Astrocyte (in vitro differentiated cells and primary cell): ENCODE data around the gene CFAP74. TPM values are rescaled to one million over a fixed set of nuclear protein-coding genes. Genes with fewer than 3 reads are reported as not detected.

Experiments
- DNase-seq: peaks from one replicate; pipeline ENCODE4 v3.0.0-alpha.2; 2010; ENCODE audit warnings: low read depth
- FAIRE-seq: peaks from 2 replicates; lab custom pipeline; 2011; peaks lifted over from hg19 to GRCh38; lab: Jason Lieb, UNC
- H2AFZ ChIP-seq: 2 replicates; pipeline ENCODE4 v1.6.0; 2012; ENCODE audit warnings: low read depth, low read length, inconsistent platforms
- H3K27ac ChIP-seq: 2 replicates; pipeline ENCODE4 v1.5.1; 2011; ENCODE audit warnings: low read depth, low read length, inconsistent platforms
- H3K27me3 ChIP-seq: 2 replicates; pipeline ENCODE4 v1.6.0; 2011; ENCODE audit warnings: low read length, inconsistent platforms; ENCODE audit not compliant: insufficient read depth
- H3K36me3 ChIP-seq: 2 replicates; pipeline ENCODE4 v1.5.1; 2011; ENCODE audit warnings: low read length, inconsistent platforms; ENCODE audit not compliant: insufficient read depth
- H3K4me1 ChIP-seq: 2 replicates; pipeline ENCODE4 v1.5.1; 2011; ENCODE audit warnings: low read length, inconsistent platforms; ENCODE audit not compliant: insufficient read depth
- H3K4me2 ChIP-seq: 2 replicates; pipeline ENCODE4 v1.6.0; 2012; ENCODE audit warnings: low read length, inconsistent platforms
- H3K4me3 ChIP-seq: 2 replicates; pipeline ENCODE4 v1.5.1; 2011; ENCODE audit warnings: low read depth, mild to moderate bottlenecking, low read length, inconsistent platforms; ENCODE audit not compliant: insufficient read depth
- H3K79me2 ChIP-seq: 2 replicates; pipeline ENCODE4 v1.6.0; 2012; ENCODE audit warnings: mild to moderate bottlenecking, low read length, inconsistent platforms; ENCODE audit not compliant: insufficient read depth
- H3K9ac ChIP-seq: 2 replicates; pipeline ENCODE4 v1.6.0; 2012; ENCODE audit warnings: mild to moderate bottlenecking, low read length, inconsistent platforms
- H3K9me3 ChIP-seq: 2 replicates; pipeline ENCODE4 v1.5.1; 2012; ENCODE audit warnings: low read depth, mild to moderate bottlenecking, low read length, inconsistent platforms; ENCODE audit not compliant: insufficient read depth
- H4K20me1 ChIP-seq: 2 replicates; pipeline ENCODE4 v1.6.0; 2012; ENCODE audit warnings: low read length, inconsistent platforms; ENCODE audit not compliant: insufficient read depth
- H3K27ac Mint-ChIP-seq: one replicate; pipeline ENCODE4 v1.8.0; 2021; ENCODE audit warnings: mild to moderate bottlenecking, mixed read lengths; ENCODE audit not compliant: unreplicated experiment
- H3K27me3 Mint-ChIP-seq: one replicate; pipeline ENCODE4 v1.8.0; 2021; ENCODE audit warnings: low read depth, mixed read lengths; ENCODE audit not compliant: unreplicated experiment
- H3K36me3 Mint-ChIP-seq: one replicate; pipeline ENCODE4 v1.8.0; 2021; ENCODE audit warnings: low read depth, mixed read lengths; ENCODE audit not compliant: unreplicated experiment
- H3K4me1 Mint-ChIP-seq: one replicate; pipeline ENCODE4 v1.8.0; 2021; ENCODE audit warnings: low read depth, mixed read lengths; ENCODE audit not compliant: unreplicated experiment
- H3K4me3 Mint-ChIP-seq: one replicate; pipeline ENCODE4 v1.8.0; 2021; ENCODE audit warnings: mild to moderate bottlenecking, moderate library complexity, mixed read lengths; ENCODE audit not compliant: unreplicated experiment
- H3K9me3 Mint-ChIP-seq: one replicate; pipeline ENCODE4 v1.8.0; 2021; ENCODE audit warnings: mild to moderate bottlenecking, mixed read lengths; ENCODE audit not compliant: unreplicated experiment
- CTCF ChIP-seq: IDR thresholded peaks from 2 replicates; pipeline ENCODE4 v1.5.1; 2011; ENCODE audit warnings: low read depth, mild to moderate bottlenecking, inconsistent platforms, low read length, moderate library complexity; ENCODE audit not compliant: insufficient read depth
- EZH2 ChIP-seq: IDR thresholded peaks from 2 replicates; pipeline ENCODE4 v1.6.1; 2012; ENCODE audit warnings: mild to moderate bottlenecking, low read length, inconsistent platforms; ENCODE audit not compliant: insufficient read depth
- total RNA-seq: library from RNA; stranded (reverse); gene quantifications from 2 replicates; pipeline ENCODE4 v1.2.1, GENCODE V29; 2021

The CFAP74 gene
- total RNA-seq, 1 donor from 2014 or later = not detected

- Mint-ChIP-seq H3K4me3 (no peak overlapping the region), H3K27me3 (peaks cover 5% of the 10 kb centered on the region), H3K36me3 (no peaks in the 10 kb centered on the region), H3K27ac (no peak overlapping the region), H3K9me3 (no peaks in the 10 kb centered on the region), H3K4me1 (no peaks in the 10 kb centered on the region)
- no peak for DNase-seq
- Histone ChIP-seq H3K9ac (no peak overlapping the region), H4K20me1 (no peaks in the 10 kb centered on the region), H3K27ac (no peak overlapping the region), H3K4me2 (no peak overlapping the region), H3K27me3 (no peaks in the 10 kb centered on the region), H3K36me3 (no peaks in the 10 kb centered on the region), H3K4me3 (no peak overlapping the region), H3K79me2 (no peaks in the 10 kb centered on the region), H3K4me1 (no peaks in the 10 kb centered on the region), H2AFZ (no peak overlapping the region), H3K9me3 (no peaks in the 10 kb centered on the region)
- FAIRE-seq = no peak
- TF ChIP-seq CTCF (no peak), EZH2 (no peak)
Observed at GRCh38 chr1:1926886-1927660, 76.5 kb downstream of the CFAP74 start.

- H3K9me3 ChIP-seq = no peaks in the 10 kb centered on the region
- Mint-ChIP-seq H3K9me3 (no peaks in the 10 kb centered on the region), H3K27ac (no peak overlapping the region), H3K36me3 (no peaks in the 10 kb centered on the region), H3K4me1 (no peaks in the 10 kb centered on the region), H3K4me3 (no peak overlapping the region), H3K27me3 (peaks cover 5% of the 10 kb centered on the region)
- H2AFZ ChIP-seq = no peak overlapping the region
- no peak overlapping the region for H3K27ac ChIP-seq
- no peak overlapping the region for H3K4me2 ChIP-seq
- H3K79me2 ChIP-seq = no peaks in the 10 kb centered on the region
- DNase-seq (no peak), FAIRE-seq (no peak)
- TF ChIP-seq EZH2 (no peak), CTCF (no peak)
- H4K20me1 ChIP-seq = no peaks in the 10 kb centered on the region
- H3K27me3 ChIP-seq = no peaks in the 10 kb centered on the region
- no peak overlapping the region for H3K4me3 ChIP-seq
- no peak overlapping the region for H3K9ac ChIP-seq
- no peaks in the 10 kb centered on the region for H3K36me3 ChIP-seq
- no peaks in the 10 kb centered on the region for H3K4me1 ChIP-seq
Observed at GRCh38 chr1:1926346-1926811, 77.2 kb downstream of the CFAP74 start.
